Measurements from ENCODE around the gene TWSG1. TPM values are rescaled to one million over a fixed set of nuclear protein-coding genes. Genes with fewer than 3 reads are reported as not detected.

Gene TWSG1
- total and polyA plus RNA-seq, 2 of the 13 experiments (the other 11 are each of a cell fraction or from before 2014, with no cell fraction given), result 6.6 to 9.4 TPM

- TF ChIP-seq SP5 (CRISPR knock-in tag; IDR thresholded peaks at IDR 0.05; ENCODE audit: borderline replicate concordance, low read depth) (no peak), MYPOP (CRISPR knock-in tag; IDR thresholded peaks at IDR 0.05) (0 out of 2 replicates have a peak, but pooled peaks have one; percentile 24), CENPT (CRISPR knock-in tag; IDR thresholded peaks at IDR 0.05; ENCODE audit: low read depth) (no peak), DZIP1 (CRISPR knock-in tag; IDR thresholded peaks at IDR 0.05) (0 out of 2 replicates have a peak, but pooled peaks have one; percentile 41), RAD51 (IDR thresholded peaks at IDR 0.05; ENCODE audit: borderline replicate concordance) (no peak), TMF1 (CRISPR knock-in tag; IDR thresholded peaks at IDR 0.05; ENCODE audit: low read depth) (no peak), SRSF9 (IDR thresholded peaks at IDR 0.05; ENCODE audit: borderline replicate concordance, insufficient read depth, low read depth, low read length, poor library complexity, severe bottlenecking) (no peak), JUN (CRISPR knock-in tag; IDR thresholded peaks at IDR 0.05) (no peak), ZNF790 (CRISPR knock-in tag; IDR thresholded peaks at IDR 0.05; ENCODE audit: borderline replicate concordance) (no peak), ZNF30 (CRISPR knock-in tag; IDR thresholded peaks at IDR 0.05) (no peak), ZKSCAN1 (IDR thresholded peaks at IDR 0.05; ENCODE audit: low read length) (no peak), CTCF (CRISPR knock-in tag; IDR thresholded peaks at IDR 0.05) (no peak), ZNF276 (CRISPR knock-in tag; IDR thresholded peaks at IDR 0.05; ENCODE audit: low read depth) (no peak), KAT2B (IDR thresholded peaks at IDR 0.05; ENCODE audit: borderline replicate concordance, low read depth, low read length) (no peak), MTF1 (CRISPR knock-in tag; IDR thresholded peaks at IDR 0.05) (no peak), ONECUT2 (CRISPR knock-in tag; IDR thresholded peaks at IDR 0.05) (no peak), ZSCAN29 (CRISPR knock-in tag; conservative IDR thresholded peaks at IDR 0.05) (no peak), REXO4 (CRISPR knock-in tag; IDR thresholded peaks at IDR 0.05; ENCODE audit: borderline replicate concordance) (no peak), SRSF1 (optimal IDR thresholded peaks at IDR 0.05; ENCODE audit: low read depth, low read length) (no peak), TBX3 (IDR thresholded peaks at IDR 0.05; ENCODE audit: borderline replicate concordance) (no peak), ZFX (CRISPR knock-in tag; IDR thresholded peaks at IDR 0.05; ENCODE audit: low read depth) (peak; percentile 43; the same call in 1 of the 2 replicates), STAG1 (CRISPR knock-in tag; IDR thresholded peaks at IDR 0.05) (no peak), KLF6 (CRISPR knock-in tag; IDR thresholded peaks at IDR 0.05) (no peak), ZNF841 (CRISPR knock-in tag; IDR thresholded peaks at IDR 0.05; ENCODE audit: borderline replicate concordance) (no peak)
These were observed 562 bp downstream of the TWSG1 start (continued) for GRCh38 chr18:9334973-9335696.

Data from HepG2 (cell line).